ENCODE data around the gene HES6.
"Not testable (repeated sequence)": the region's sequence is repeated elsewhere in the genome, so short reads cannot be mapped to it uniquely, and the experiment has no call there.

The HES6 gene

GRCh38 chr2:238277695-238278094 is 37.9 kb upstream of the HES6 start:
- H3K36me3 ChIP-seq = peaks cover 34 to 65% (median 47%) of the 10 kb centered on the region in 3 donors
- no peaks in the 10 kb centered on the region for H3K27me3 ChIP-seq
- no peak overlapping the region for H3K4me3 ChIP-seq
- H3K27ac ChIP-seq = no peak overlapping the region
- H3K9me3 ChIP-seq = no peaks in the 10 kb centered on the region
- DNase-seq = no peak
- H3K4me1 ChIP-seq = peaks cover 0 to 34% (median under 1%) of the 10 kb centered on the region in 4 donors
- intact Hi-C loops (cut with DNase I; ENCODE audit: low total_unique reads) = no loop called here
- TF ChIP-seq CTCF (IDR thresholded peaks at IDR 0.05) = no peak

GRCh38 chr2:238274152-238274865 is 34.5 kb upstream of the HES6 start:
- no peak for TF ChIP-seq CTCF (IDR thresholded peaks at IDR 0.05)
- no peak for DNase-seq
- no peak overlapping the region for H3K4me3 ChIP-seq

GRCh38 chr2:238273433-238273832 is 33.6 kb upstream of the HES6 start:
- H3K27me3 ChIP-seq; DNase-seq; H3K4me1 ChIP-seq; H3K27ac ChIP-seq; H3K9me3 ChIP-seq; H3K4me3 ChIP-seq; intact Hi-C loops (cut with DNase I; ENCODE audit: low total_unique reads): not testable (repeated sequence)
- peaks cover 58 to 96% (median 72%) of the 10 kb centered on the region in 3 donors for H3K36me3 ChIP-seq

More at GRCh38 chr2:238274152-238274865, 34.5 kb upstream of the HES6 start:
- peaks cover 0 to 11% (median 0%) of the 10 kb centered on the region in 4 donors for H3K4me1 ChIP-seq
- intact Hi-C loops (cut with DNase I; ENCODE audit: low total_unique reads) = no loop called here
- no peak overlapping the region for H3K27ac ChIP-seq
- H3K36me3 ChIP-seq = peaks cover 54 to 89% (median 68%) of the 10 kb centered on the region in 3 donors
- H3K9me3 ChIP-seq = no peaks in the 10 kb centered on the region
- H3K27me3 ChIP-seq = no peaks in the 10 kb centered on the region

- TF ChIP-seq CTCF (IDR thresholded peaks at IDR 0.05) = no peak
- Histone ChIP-seq H3K27me3 (no peaks in the 10 kb centered on the region), H3K4me3 (no peak overlapping the region), H3K4me1 (no peaks in the 10 kb centered on the region), H3K36me3 (peaks cover 69 to 97% (median 76%) of the 10 kb centered on the region in 3 donors), H3K9me3 (no peaks in the 10 kb centered on the region), H3K27ac (no peak overlapping the region)
- no peak for DNase-seq
- intact Hi-C loops (cut with DNase I; ENCODE audit: low total_unique reads) = no loop called here
Observed at GRCh38 chr2:238272156-238272555, 32.3 kb upstream of the HES6 start.

GRCh38 chr2:238271686-238272085 is 31.8 kb upstream of the HES6 start:
- H3K27ac ChIP-seq; intact Hi-C loops (cut with DNase I; ENCODE audit: low total_unique reads); H3K4me3 ChIP-seq; H3K9me3 ChIP-seq; H3K27me3 ChIP-seq; DNase-seq; H3K4me1 ChIP-seq: not testable (repeated sequence)
- H3K36me3 ChIP-seq = peaks cover 69 to 97% (median 74%) of the 10 kb centered on the region in 3 donors

GRCh38 chr2:238271061-238271554 is 31.3 kb upstream of the HES6 start:
- Histone ChIP-seq H3K4me3 (no peak overlapping the region), H3K27me3 (no peaks in the 10 kb centered on the region), H3K36me3 (peaks cover 64 to 97% (median 68%) of the 10 kb centered on the region in 3 donors), H3K9me3 (no peaks in the 10 kb centered on the region), H3K27ac (no peak overlapping the region), H3K4me1 (no peaks in the 10 kb centered on the region)
- intact Hi-C loops (cut with DNase I; ENCODE audit: low total_unique reads) = no loop called here
- no peak for DNase-seq
- no peak for TF ChIP-seq CTCF (IDR thresholded peaks at IDR 0.05)
